Measurements from ENCODE around the gene TADA3.
"Not testable (repeated sequence)": the region's sequence is repeated elsewhere in the genome, so short reads cannot be mapped to it uniquely, and the experiment has no call there.

TADA3 gene

DNA sequence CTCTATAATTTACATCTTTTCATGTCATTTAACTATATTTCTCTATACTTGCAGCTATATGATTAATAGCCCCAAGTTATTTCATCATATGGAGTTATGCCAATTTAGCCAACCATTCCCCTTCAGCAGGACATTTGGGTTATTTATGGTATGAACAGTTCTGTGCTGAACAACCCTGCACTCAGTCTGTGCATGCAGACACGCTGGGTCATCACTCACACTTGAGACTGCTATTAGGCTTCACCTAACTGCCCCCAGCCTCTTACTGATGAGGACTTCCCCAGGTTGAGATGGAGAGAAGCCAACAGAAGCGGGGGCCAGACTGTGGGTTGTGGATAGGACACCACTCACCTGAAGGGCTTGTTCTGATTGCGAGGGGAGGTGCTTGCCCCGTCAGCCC, 7.3 kb downstream of the TADA3 start:
- DNase-seq (ENCODE audit: extremely low read depth in 1 of 2, low read depth in 1 of 2): no peak

- no peak for DNase-seq (ENCODE audit: extremely low read depth in 1 of 2, low read depth in 1 of 2)
These were observed 8.3 kb downstream of the TADA3 start for GRCh38 chr3:9783954-9784353.

GRCh38 chr3:9782770-9783169, 9.5 kb downstream of the TADA3 start:
- DNase-seq (ENCODE audit: extremely low read depth in 1 of 2, low read depth in 1 of 2): no peak

DNA sequence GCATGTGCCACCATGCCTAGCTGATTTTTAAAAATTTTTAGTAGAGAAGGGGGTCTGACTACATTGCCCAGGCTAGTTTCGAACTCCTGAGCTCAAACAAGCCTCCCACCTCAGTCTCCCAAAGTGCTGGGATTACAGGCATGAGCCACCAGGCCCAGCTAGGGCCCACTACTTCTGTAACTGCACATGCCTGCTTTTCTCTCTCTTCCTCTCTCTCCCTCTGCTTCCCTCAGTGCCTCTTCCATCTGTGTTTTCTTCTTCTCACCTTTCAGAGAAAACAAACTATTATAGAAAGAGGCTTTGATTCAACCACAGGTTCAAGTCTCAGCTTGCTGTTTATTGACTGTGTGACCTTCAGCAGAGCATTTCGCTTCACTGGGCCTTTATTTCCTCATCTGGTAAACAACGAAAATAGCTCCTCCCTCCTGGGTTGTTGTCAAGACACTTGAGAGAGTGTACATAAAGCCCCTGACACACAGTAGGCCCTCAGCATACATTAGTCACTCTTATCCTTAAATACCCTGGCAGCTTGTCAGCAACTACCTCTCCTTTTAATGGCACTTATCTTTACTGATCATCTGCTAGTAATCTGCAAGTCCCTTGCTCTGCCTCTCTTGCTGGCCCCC, 10.2 kb downstream of the TADA3 start:
- no peak for DNase-seq (ENCODE audit: extremely low read depth in 1 of 2, low read depth in 1 of 2)

DNA sequence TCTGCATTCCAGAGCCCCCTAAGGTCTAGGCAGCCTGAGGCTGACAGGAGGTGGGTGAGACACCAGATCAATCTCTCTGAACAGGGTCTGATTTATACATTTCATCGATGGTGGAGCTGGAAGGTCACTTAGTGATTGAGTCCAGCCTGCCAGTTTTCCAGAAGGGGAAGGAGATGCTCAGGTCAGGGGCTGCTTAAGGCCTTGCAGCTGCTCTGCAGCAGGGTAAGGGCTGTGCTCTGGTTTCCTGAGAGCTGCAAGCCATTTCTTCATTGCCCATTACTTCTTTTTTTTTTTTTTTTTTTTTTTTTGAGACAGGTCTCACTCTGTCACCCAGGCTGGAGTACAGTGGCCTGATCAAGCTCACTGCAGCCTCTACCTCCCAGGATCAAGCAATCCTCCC, 10.7 kb downstream of the TADA3 start:
- DNase-seq (ENCODE audit: extremely low read depth in 1 of 2, low read depth in 1 of 2): no peak

DNA sequence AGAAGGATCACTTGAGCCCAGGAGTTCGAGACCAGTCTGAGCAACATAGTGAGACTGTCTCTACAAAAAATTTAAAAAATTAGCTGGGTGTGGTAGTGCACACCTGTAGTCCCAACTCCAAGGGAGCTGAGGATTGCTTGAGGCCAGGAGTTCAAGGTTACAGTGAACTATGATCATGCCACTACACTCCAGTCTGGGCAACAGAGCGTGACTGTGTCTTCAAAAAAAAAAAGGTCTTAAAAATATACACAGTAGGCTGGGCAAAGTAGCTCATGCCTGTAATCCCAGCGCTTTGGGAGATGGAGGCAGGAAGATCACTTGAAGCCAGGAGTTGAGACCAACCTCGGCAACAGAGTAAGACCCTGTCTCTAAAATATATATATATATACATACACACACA, 11.4 kb downstream of the TADA3 start:
- no peak for DNase-seq (ENCODE audit: extremely low read depth in 1 of 2, low read depth in 1 of 2)

GRCh38 chr3:9780458-9780812, 11.8 kb downstream of the TADA3 start:
- DNase-seq (ENCODE audit: extremely low read depth in 1 of 2, low read depth in 1 of 2): no peak

GRCh38 chr3:9779721-9780457, 12.4 kb downstream of the TADA3 start:
- DNase-seq (ENCODE audit: extremely low read depth in 1 of 2, low read depth in 1 of 2): peak in 1 of 2 donors; percentile 63

- no peak for DNase-seq (ENCODE audit: extremely low read depth in 1 of 2, low read depth in 1 of 2)
These were observed 13.1 kb downstream of the TADA3 start for GRCh38 chr3:9779075-9779593.

- peak in 1 of 2 donors; percentile 71 for DNase-seq (ENCODE audit: extremely low read depth in 1 of 2, low read depth in 1 of 2)
These were observed 13.9 kb downstream of the TADA3 start for GRCh38 chr3:9778143-9779074.

DNA sequence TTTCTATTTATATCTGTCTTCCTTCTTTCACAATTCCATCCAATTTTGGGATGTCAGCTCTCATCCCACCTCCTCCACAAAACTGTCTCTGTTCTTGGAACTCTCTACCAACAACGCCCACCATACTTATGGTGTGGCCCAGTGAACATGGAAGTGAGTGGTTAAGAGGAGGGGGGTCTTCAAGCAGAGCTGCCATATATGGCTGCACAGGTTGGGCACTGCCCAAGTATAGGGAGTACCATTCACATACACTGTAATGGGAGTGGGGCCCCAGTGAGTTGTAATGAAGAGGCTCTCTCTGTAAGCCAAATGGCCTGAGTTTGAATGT, 14.6 kb downstream of the TADA3 start:
- no peak for DNase-seq (ENCODE audit: extremely low read depth in 1 of 2, low read depth in 1 of 2)

- DNase-seq (ENCODE audit: extremely low read depth in 1 of 2, low read depth in 1 of 2): no peak
These were observed 15.2 kb downstream of the TADA3 start for GRCh38 chr3:9776896-9777693.

DNA sequence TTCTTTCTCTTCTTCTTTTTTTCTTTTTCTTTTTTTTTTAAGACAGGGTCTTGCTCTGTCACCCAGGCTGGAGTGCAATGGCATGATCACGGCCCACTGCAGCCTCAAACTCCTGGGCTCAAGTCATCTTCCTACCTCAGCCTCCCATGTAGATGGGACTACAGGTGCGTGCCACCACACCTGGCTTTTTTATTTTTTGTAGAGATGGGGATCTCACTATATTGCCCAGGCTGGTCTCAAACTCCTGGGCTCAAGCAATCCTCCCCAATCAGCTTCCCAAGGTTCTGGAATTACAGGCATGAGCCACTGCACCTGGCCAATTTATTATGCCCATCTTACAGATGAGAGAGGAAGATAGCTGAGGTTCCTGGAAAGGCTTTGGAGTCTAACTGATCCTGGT, 21.3 kb downstream of the TADA3 start:
- DNase-seq (ENCODE audit: extremely low read depth in 1 of 2, low read depth in 1 of 2): not testable (repeated sequence)

GRCh38 chr3:9770276-9770812, 21.9 kb downstream of the TADA3 start:
- no peak for DNase-seq (ENCODE audit: extremely low read depth in 1 of 2, low read depth in 1 of 2)

DNA sequence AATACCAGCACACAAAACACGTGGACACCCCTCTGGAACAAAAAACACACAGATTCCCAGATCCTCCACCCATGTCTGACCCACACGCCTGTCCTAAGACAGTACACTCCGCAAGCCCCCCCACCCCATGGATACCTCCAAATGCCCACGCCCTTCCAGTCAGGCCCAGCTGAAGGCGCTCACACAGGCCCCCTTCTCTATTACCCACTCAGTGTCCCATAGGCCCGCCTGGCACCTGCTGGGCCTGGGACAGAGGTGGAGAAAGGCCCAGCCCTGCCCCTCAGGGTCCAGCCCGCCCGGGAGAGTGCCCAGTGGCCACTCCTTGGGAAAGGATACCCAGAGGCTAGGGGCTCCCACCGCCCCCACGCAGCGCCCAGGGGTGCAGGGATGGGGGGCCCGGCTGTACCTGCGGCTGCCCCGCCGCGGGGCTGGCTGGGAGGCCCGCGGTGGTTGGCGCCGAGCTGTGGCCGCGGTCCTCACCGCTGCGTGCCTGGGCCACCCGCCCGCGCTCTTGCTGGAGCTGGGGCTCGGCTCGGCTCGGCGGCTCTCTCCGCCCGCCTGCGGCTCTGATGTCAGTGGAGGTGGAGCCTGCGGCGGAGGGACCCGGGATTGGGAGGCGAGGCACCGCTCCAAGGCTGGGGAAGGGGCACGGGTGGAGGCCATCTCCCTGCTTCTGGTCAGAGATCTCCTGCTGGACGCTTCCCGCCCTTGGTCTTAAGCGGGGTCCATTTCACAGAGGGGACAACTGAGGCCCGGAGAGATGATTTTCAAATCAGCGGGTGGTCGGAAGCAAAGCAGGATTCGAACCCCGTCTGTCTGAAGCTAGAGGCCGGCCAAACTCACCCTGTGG, 22.6 kb downstream of the TADA3 start, which contains the start of gene CAMK1:
Gene CAMK1, minus strand, starts transcription at position 522 of the 850 bp plus-strand sequence. CDS start 2,198 bp downstream, outside the sequence.
- DNase-seq (ENCODE audit: extremely low read depth in 1 of 2, low read depth in 1 of 2): no peak

GRCh38 chr3:9769012-9769411, 23.3 kb downstream of the TADA3 start:
- no peak for DNase-seq (ENCODE audit: extremely low read depth in 1 of 2, low read depth in 1 of 2)

DNA sequence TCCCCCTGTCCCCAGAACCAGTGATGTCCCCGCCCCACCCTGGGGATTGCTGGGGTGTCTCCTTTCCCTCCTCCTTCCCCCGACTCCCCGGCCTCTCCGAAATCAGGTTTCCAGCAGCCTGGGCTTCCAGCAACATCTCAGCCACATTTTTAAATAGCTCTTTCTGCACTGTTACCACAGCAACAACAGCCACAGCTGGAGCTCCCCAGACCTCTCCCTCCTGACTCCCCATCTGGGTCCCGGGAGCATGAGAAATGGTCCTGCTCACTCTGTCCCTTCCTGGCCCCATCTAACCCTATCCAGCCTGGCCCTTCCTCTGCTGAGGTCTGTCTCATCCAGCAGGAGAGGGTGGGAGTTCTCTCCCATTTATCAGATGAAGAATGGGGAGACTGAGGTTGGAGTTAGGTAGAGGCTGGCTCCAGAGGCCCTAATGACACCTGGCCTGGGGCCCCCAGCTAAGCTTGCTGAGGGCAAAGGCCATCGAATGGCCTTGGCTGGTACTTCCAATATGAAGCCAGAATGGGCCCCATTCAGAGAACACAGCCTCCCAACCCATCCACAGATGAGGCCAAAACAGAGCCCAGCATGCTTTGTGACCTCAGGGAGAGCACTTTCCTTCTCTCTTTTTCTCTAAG, 24.0 kb downstream of the TADA3 start:
- DNase-seq (ENCODE audit: extremely low read depth in 1 of 2, low read depth in 1 of 2): no peak

DNA sequence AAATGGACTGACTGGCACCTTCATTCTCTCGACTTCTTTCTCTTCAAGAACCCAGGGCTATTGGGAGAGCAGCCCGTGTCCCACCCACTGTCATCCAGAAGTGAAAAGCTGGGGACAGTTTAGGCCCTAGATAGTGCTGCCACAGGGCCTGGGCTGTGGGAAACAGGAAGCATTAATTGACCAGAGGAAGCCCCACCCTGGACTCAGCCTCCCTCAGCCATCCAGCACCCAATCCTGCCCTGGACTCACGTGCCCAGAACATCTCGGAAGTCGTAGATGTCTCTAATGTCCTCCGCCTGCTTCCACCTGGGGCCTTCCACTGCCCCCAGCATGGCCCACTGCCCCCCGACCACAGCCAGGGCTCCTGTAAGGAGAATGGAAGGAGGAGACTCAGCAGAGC, 24.9 kb downstream of the TADA3 start:
- DNase-seq (ENCODE audit: extremely low read depth in 1 of 2, low read depth in 1 of 2): no peak

DNA sequence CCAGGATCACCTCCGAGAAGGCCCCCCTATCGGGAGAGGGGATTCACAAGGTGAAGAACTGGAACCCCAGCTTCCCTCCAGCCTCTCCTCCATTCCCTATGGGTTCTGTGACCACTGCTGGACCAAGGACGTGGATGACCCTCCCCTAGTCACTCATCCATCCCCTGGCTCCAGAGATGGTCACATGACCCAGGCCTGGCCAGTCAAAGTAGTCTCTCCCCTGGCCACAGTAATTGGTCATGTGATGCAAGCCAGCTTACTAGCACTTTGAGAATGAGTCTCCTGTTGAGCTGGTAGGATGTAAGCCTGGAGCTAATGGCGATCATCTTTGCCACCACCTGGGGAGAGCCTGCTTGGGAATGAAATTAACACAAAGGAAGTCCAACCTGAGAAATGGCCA, 26.4 kb downstream of the TADA3 start:
- no peak for DNase-seq (ENCODE audit: extremely low read depth in 1 of 2, low read depth in 1 of 2)

All from stimulated activated CD8-positive, alpha-beta memory T cell treated with anti-CD3 and anti-CD28 coated beads, Interleukin-7, amount 100 ng/mL, for 48 hours (primary cell).